ENCODE data around the gene PRMT9. TPM values are rescaled to one million over a fixed set of nuclear protein-coding genes. Genes with fewer than 3 reads are reported as not detected.
A peak's percentile ranks its signal among the peaks of the same experiment; 100 is the strongest.

The PRMT9 gene
- polyA plus RNA-seq, 4 donors, result 22.9 to 33.3 (median 26.6) TPM

- no peak for DNase-seq (ENCODE audit: low read depth in 4 of 4, low spot score in 2 of 4)
Measured at GRCh38 chr4:147625733-147626132, 58.2 kb downstream of the PRMT9 start.

DNA sequence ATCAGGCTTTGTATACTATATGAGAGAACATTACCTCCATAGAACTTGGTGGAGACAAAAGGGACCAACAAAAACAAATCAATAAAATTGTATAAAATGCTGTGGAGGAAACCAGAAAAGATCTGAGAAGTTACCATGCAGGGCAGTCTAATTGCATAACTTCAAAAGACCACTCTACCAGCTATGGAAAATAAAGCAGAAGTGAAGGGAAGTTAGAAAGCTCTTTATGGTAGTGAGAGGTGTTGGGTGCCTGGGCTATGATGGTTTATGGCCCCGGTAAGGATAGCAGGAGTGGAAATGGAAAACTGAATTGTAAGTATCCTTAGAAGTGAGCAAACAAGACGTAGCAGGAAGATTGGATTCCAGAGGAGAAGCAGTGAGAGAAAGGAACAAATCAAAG, 63.6 kb downstream of the PRMT9 start:
- DNase-seq (ENCODE audit: low read depth in 4 of 4, low spot score in 2 of 4), result no peak

GRCh38 chr4:147617841-147618691, 65.9 kb downstream of the PRMT9 start:
- DNase-seq (ENCODE audit: low read depth in 4 of 4, low spot score in 2 of 4), result peak in 1 of 4 donors; percentile 21

DNA sequence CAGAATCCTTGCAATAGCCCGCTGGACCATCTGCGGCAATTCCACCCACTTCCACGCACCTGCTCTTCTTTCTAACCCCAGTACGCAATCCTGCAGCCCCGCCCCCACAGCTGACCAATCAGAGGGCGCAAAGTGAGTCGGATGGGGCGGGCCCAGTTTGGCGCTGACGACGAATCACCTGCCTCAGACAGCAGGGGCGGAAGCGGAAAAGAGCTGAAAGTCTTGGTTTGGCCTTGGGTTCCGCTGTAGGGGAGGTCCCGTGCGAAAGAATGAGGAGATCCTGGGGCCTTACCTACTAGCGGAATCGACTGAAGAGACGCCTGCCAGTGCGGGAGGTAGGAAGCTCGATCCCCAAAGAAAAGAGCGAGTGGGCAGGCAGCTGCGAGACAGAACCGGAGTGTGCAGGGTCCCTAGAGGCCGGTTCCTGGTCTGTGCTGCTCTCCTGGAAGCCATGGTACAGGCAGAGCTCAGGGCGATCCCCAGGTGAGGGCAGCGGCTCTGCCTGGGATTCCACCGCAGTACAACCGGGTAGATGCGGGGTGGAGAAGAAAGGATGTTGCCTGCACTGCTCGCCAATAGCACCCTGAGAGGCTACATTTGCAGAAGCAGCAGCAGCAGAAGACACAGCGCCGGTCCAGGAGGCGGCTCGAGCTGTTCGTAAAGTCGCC, 66.7 kb downstream of the PRMT9 start, which contains the start of gene TMEM184C:
TSS of gene TMEM184C (plus strand) at position 225 of the 668 bp plus-strand sequence. CDS start 560 bp downstream, outside the sequence.
- DNase-seq (ENCODE audit: low read depth in 4 of 4, low spot score in 2 of 4), result peak; percentile 88 to 97 (median 90)

- no peak for DNase-seq (ENCODE audit: low read depth in 4 of 4, low spot score in 2 of 4)
Measured at GRCh38 chr4:147616849-147617172, 67.2 kb downstream of the PRMT9 start.

- no peak for DNase-seq (ENCODE audit: low read depth in 4 of 4, low spot score in 2 of 4)
Measured at GRCh38 chr4:147610686-147611085, 73.3 kb downstream of the PRMT9 start.

GRCh38 chr4:147607471-147607870, 76.5 kb downstream of the PRMT9 start:
- no peak for DNase-seq (ENCODE audit: low read depth in 4 of 4, low spot score in 2 of 4)

DNA sequence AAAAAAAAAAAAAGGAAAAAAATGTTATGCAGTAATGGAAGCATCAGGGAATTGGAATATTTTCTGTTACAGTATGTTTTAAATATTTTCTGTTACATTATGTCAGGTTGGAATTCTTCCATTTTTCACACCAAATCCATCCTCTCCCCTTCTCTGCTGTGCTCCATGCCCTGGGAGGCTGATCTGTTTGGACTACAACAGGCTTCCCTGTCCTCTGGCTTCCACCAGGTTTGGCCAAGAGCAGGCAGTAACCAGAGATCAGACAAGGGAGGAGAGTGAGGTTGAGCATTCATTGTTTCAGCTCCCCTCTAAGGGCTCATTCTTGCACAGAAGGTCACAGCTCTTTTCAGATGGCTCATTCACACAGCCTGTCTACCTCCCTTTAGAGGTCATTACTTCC, 78.5 kb downstream of the PRMT9 start:
- DNase-seq (ENCODE audit: low read depth in 4 of 4, low spot score in 2 of 4), result no peak

DNA sequence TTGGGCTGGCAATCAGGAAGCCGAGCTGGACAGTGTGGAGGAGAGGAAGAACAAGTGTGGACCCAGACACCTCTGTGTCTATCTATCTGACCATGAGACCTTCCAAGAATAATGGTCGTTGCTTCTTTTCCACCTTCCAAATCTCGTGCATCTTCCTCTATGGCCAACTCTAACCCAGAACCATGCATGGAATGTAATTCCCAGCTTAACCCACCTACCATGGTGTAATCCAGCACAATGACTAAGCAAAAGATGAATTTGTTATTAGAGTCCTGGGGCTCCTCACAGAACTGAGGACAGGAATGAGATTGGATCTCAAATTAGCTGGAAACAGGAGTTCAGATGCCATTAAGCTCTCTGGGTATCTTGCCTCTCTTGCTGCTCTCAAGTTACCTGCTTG, 84.2 kb downstream of the PRMT9 start:
- no peak for DNase-seq (ENCODE audit: low read depth in 4 of 4, low spot score in 2 of 4)

GRCh38 chr4:147599206-147599605, 84.8 kb downstream of the PRMT9 start:
- DNase-seq (ENCODE audit: low read depth in 4 of 4, low spot score in 2 of 4), result no peak

DNA sequence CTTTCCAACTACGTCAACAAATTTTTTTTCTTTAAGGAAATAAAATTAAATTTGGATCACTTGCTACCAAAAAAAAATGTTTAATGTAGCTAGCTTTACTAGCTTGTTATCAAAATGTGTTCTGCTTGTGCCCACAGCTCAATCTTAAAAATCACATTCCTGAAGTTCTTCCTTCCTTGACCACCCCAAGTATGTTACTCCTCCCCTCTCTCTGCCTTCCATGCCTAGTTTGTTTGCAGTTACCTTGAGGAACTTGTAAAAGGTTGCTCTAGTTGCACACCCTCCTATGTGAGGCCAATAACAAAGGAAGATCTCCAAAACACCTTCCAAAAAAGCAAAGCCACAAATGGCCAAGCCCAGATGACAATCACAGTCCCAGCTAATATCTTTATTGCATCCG, 86.4 kb downstream of the PRMT9 start:
- DNase-seq (ENCODE audit: low read depth in 4 of 4, low spot score in 2 of 4), result no peak

DNA sequence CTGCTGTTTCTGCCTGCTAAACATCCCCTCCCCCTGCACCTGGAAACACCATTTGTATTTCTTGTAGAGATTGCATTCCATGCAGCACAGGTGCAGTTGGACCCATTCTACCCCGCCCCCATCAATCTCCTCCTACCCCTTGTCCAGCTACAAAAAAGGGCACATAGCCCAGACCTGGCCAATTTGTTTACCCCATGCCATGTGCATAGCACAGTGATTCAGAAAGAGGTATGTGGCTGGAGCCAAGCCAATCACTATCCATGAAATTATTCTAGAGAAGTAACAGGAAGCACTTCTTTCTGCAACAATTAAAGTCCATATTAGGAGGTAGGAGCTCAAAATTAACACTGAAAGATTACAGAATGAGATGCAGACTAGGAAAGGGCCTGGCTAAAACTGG, 87.0 kb downstream of the PRMT9 start:
- no peak for DNase-seq (ENCODE audit: low read depth in 4 of 4, low spot score in 2 of 4)

DNA sequence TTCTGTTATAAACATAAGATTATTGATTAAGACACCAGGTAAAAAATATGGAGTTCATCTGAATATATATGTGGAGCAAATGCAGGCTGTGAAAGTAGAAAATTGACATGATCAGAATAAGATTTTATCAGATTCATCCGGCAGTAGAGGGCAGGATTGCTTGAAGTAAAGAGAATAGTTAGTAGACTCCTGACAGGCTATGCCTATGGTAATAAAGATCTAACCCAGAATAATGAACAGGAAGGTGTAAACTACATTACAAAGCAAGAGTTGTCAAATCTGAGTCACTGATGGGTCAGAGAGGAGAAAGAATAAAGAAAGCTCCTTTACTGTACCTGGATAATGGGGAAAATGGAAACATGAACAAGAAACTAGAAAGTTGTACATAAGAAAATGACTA, 87.6 kb downstream of the PRMT9 start:
- no peak for DNase-seq (ENCODE audit: low read depth in 4 of 4, low spot score in 2 of 4)

- DNase-seq (ENCODE audit: low read depth in 4 of 4, low spot score in 2 of 4), result no peak
Measured at GRCh38 chr4:147594578-147594977, 89.4 kb downstream of the PRMT9 start.

DNA sequence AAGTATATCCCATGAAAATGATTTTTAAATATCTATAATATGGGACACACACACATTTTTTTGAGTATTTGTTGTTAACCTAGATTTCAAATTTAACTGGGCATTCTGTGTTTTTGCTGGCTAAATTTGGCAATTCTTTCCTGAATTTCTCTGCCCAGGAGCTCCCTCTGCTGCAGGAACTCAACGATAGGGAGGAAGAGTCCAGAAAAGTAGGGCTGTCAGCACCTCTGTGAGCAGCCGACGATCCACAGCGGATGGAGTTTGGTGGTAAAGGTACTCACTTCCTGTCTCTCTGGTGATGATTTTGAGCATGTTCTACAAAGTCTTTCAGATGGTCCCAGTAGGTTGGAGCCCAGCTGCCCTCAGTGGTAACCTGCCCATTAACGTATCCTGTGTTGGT, 89.9 kb downstream of the PRMT9 start:
- no peak for DNase-seq (ENCODE audit: low read depth in 4 of 4, low spot score in 2 of 4)

DNA sequence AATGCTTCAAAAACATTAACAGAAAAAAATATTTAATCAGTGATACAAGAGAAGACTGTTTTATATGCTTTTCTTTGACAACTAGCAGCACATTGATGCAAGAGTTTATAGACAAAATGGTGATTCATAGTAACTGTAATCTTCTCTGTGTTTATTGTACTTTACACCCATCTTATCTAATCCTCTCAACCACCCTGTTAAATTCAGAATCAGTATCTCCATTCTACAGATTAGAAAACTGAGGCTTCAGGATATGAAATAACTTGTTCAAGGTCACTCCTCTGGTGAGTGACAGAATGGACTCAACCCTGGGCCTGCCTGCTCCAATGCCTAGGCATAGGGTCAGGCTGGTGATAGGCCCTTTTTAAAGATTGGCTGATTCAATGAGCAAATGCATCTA, 92.9 kb downstream of the PRMT9 start:
- DNase-seq (ENCODE audit: low read depth in 4 of 4, low spot score in 2 of 4), result no peak

DNA sequence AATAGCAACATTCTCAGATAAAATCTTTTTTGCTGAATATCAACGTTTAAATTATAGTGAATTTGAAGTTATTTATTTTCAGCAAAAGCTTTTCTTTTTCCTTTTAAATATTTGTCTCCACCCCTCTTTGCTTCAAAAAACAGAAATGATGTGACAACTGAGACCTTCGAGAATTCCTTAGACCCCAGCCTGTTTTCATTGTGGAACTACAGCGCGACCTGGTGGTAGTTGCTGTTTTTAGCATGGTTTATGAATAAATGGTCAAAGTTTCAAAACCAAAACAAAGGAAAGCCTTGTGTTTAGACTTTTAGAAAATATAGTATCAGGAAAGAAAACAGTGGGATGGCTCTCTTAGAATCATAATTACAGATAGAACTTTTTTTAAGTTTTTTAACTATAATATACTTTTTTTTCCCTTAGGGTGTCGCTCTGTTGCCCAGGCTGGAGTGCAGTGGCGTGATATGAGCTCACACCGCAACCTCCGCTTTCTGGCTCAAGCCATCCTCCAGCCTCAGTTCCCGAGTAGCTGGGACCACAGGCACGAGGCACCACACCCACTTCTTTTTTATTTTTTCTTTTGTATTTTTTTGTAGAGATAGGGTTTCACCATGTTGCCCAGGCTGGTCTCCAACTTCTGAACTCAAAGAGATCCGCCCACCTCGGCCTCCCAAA, 93.6 kb downstream of the PRMT9 start:
- peak; percentile 59 to 69 (median 63) for DNase-seq (ENCODE audit: low read depth in 4 of 4, low spot score in 2 of 4)

DNA sequence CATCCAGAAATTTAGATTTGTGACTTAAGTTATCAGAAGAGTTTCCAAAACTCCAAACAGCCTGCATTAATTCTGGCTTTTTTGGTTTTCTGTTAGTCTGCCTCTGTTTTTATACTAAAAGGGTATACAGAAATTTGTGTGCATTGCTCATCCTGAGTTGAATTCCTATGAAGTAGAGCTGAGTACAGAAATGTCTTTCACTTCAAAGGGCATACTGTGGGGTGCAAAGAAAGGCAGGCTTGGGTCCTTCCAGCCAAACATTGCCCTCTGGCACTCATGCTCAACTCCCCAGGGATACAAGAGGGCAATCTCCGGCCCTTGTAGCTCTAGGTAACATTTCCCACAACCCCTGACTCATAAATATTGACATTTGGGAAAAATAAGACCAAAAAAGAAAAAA, 94.4 kb downstream of the PRMT9 start:
- no peak for DNase-seq (ENCODE audit: low read depth in 4 of 4, low spot score in 2 of 4)
